KMS-11 (cell line): Measurements from ENCODE around the gene UROS.

Experiments used
- H2AFZ ChIP-seq: fragments of 200-600 bp; sonication (generic); 2 replicates; pipeline ENCODE4 v1.6.1; 2016; ENCODE audit warnings: antibody characterized with exemption, mixed run types, low read depth
- H3K27ac ChIP-seq: fragments of 200-600 bp; sonication (generic); 2 replicates; pipeline ENCODE4 v1.6.1; 2016; ENCODE audit warnings: mild to moderate bottlenecking, mixed run types
- H3K27me3 ChIP-seq: fragments of 200-600 bp; sonication (generic); 2 replicates; pipeline ENCODE4 v1.6.1; 2017; ENCODE audit warnings: mild to moderate bottlenecking, low read depth, mixed run types, moderate library complexity; ENCODE audit not compliant: insufficient read depth
- H3K36me3 ChIP-seq: fragments of 200-600 bp; sonication (generic); 2 replicates; pipeline ENCODE4 v1.6.1; 2017; ENCODE audit warnings: mild to moderate bottlenecking, mixed run types; ENCODE audit not compliant: insufficient read depth
- H3K4me1 ChIP-seq: fragments of 200-600 bp; sonication (generic); 2 replicates; pipeline ENCODE4 v1.6.1; 2016; ENCODE audit warnings: mild to moderate bottlenecking, low read depth, mixed run types; ENCODE audit not compliant: poor library complexity, severe bottlenecking
- H3K4me2 ChIP-seq: fragments of 200-600 bp; sonication (generic); 2 replicates; pipeline ENCODE4 v1.7.0; 2016; ENCODE audit warnings: mild to moderate bottlenecking, mixed run types
- H3K4me3 ChIP-seq: fragments of 200-600 bp; sonication (generic); IDR thresholded peaks from 2 replicates; pipeline ENCODE4 v1.6.1; 2017; ENCODE audit warnings: low read depth, low read length, mixed read lengths; ENCODE audit not compliant: insufficient read depth
- H3K79me2 ChIP-seq: fragments of 200-600 bp; sonication (generic); 2 replicates; pipeline ENCODE4 v1.6.1; 2016; ENCODE audit warnings: low read depth, mixed run types; ENCODE audit not compliant: insufficient read depth
- H3K9ac ChIP-seq: fragments of 200-600 bp; sonication (generic); 2 replicates; pipeline ENCODE4 v1.6.1; 2016; ENCODE audit warnings: mild to moderate bottlenecking, mixed run types
- H4K20me1 ChIP-seq: fragments of 200-600 bp; sonication (generic); 2 replicates; pipeline ENCODE4 v1.6.1; 2016; ENCODE audit warnings: mild to moderate bottlenecking, mixed run types; ENCODE audit not compliant: insufficient read depth
- TF ChIP-seq, protein P1 (sequence below): fragments of 200-600 bp; sonication (generic); conservative IDR thresholded peaks from 2 replicates; pipeline ENCODE4 v1.6.1; 2017; ENCODE audit warnings: low read depth, mild to moderate bottlenecking, antibody characterized with exemption, low read length, moderate library complexity, mixed read lengths

UROS gene

GRCh38 chr10:125812128-125812750, 10.8 kb downstream of the UROS start:
- no peak overlapping the region for H2AFZ ChIP-seq
- no peaks in the 10 kb centered on the region for H3K79me2 ChIP-seq
- H3K4me2 ChIP-seq = no peak overlapping the region
- no peak overlapping the region for H3K9ac ChIP-seq
- H3K27me3 ChIP-seq = no peaks in the 10 kb centered on the region
- no peaks in the 10 kb centered on the region for H3K36me3 ChIP-seq
- TF ChIP-seq, protein P1, sequence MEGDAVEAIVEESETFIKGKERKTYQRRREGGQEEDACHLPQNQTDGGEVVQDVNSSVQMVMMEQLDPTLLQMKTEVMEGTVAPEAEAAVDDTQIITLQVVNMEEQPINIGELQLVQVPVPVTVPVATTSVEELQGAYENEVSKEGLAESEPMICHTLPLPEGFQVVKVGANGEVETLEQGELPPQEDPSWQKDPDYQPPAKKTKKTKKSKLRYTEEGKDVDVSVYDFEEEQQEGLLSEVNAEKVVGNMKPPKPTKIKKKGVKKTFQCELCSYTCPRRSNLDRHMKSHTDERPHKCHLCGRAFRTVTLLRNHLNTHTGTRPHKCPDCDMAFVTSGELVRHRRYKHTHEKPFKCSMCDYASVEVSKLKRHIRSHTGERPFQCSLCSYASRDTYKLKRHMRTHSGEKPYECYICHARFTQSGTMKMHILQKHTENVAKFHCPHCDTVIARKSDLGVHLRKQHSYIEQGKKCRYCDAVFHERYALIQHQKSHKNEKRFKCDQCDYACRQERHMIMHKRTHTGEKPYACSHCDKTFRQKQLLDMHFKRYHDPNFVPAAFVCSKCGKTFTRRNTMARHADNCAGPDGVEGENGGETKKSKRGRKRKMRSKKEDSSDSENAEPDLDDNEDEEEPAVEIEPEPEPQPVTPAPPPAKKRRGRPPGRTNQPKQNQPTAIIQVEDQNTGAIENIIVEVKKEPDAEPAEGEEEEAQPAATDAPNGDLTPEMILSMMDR = no peak
- H3K4me1 ChIP-seq = no peaks in the 10 kb centered on the region
- no peaks in the 10 kb centered on the region for H4K20me1 ChIP-seq
- H3K4me3 ChIP-seq = no peak overlapping the region
- no peak overlapping the region for H3K27ac ChIP-seq

DNA sequence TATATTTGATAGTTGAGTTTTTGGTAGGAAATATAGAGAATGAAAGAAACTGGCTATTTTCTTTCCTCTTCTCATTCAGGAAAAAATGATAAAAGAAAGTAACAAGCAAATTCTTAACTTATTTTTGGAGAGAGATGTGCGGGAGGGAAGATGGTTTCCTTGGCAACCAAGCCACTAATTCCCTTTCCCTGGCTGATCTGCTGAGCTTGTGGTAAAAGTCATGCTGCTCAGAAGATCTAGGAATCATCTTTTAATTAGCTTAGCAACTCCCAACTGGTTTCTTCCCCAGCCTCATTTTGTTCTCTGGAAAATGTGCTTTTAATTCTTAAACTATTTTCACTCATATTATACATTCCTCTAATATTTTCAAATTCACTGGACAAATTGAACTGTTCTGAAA, 11.8 kb downstream of the UROS start:
- TF ChIP-seq, protein P1 = no peak
- H3K36me3 ChIP-seq = no peaks in the 10 kb centered on the region

DNA sequence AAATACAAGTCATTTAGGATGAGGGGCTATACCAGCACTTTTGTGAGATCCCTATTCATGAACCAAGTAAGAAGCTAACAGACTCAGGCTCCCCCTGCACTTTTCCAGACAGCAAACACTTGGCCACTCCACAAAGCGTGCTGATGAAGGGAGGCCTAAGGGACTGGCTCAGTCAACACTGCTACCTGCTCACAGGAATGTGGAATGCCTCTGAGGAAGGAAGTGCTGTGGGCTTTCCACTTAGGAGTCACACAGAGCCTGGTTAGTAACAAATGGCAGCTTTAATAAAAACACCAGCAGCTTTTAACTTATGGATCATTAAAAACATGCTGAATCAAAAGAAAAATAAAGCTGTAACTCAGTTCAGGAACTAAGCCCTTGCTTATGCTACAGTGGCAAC, 15.0 kb downstream of the UROS start:
- H2AFZ ChIP-seq = no peak overlapping the region
- H3K4me3 ChIP-seq = no peak overlapping the region
- no peaks in the 10 kb centered on the region for H4K20me1 ChIP-seq
- H3K27ac ChIP-seq = no peak overlapping the region
- H3K4me1 ChIP-seq = no peaks in the 10 kb centered on the region
- no peak overlapping the region for H3K4me2 ChIP-seq
- no peak overlapping the region for H3K9ac ChIP-seq
- H3K36me3 ChIP-seq = no peaks in the 10 kb centered on the region
- H3K79me2 ChIP-seq = no peaks in the 10 kb centered on the region
- TF ChIP-seq, protein P1 = no peak
- H3K27me3 ChIP-seq = no peaks in the 10 kb centered on the region

More for the DNA sequence above, 11.8 kb downstream of the UROS start:
- Histone ChIP-seq H3K27ac (no peak overlapping the region), H3K4me1 (no peaks in the 10 kb centered on the region), H3K79me2 (no peaks in the 10 kb centered on the region), H3K27me3 (no peaks in the 10 kb centered on the region), H2AFZ (no peak overlapping the region), H4K20me1 (no peaks in the 10 kb centered on the region), H3K4me3 (no peak overlapping the region), H3K9ac (no peak overlapping the region), H3K4me2 (no peak overlapping the region)

DNA sequence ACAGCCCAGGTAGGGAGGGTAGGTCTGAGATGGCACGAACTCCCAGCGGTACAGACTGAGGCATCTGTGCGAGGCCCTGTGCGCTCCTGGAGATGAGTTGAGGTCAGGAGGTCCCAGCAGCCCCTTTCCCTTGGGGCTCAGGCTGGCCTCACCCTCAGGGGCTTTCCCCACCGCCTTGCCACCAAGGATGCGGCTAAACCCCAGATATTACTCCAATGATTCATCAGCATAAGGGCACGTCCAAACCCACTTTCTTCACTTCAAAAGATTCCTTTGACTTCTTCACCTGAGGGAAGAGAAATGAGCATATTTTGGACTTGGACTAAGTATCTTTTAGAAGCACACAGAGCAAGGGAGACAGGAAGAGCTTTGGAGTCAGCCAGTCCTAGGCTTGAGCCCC, 20.3 kb downstream of the UROS start:
- H3K4me1 ChIP-seq = no peaks in the 10 kb centered on the region
- H3K9ac ChIP-seq = no peak overlapping the region
- H3K36me3 ChIP-seq = no peaks in the 10 kb centered on the region
- no peaks in the 10 kb centered on the region for H3K27me3 ChIP-seq
- no peaks in the 10 kb centered on the region for H4K20me1 ChIP-seq
- H2AFZ ChIP-seq = no peak overlapping the region
- H3K79me2 ChIP-seq = no peaks in the 10 kb centered on the region
- TF ChIP-seq, protein P1 = no peak
- H3K4me3 ChIP-seq = no peak overlapping the region
- no peak overlapping the region for H3K4me2 ChIP-seq
- H3K27ac ChIP-seq = no peak overlapping the region
